Heart left ventricle (tissue), 13 donors: Measurements from ENCODE around the gene ZBTB7C.

ENCODE experiments used
- CTCF ChIP-seq, 12 donors: fragments of 200-600 bp; sonication (generic) in 4 of 12; IDR thresholded peaks; one replicate each; pipeline versions ENCODE4 v1.5.0 to v1.8.0; 2018 to 2022; ENCODE audit warnings: antibody characterized with exemption in 12 of 12, mild to moderate bottlenecking in 5 of 12
- POLR2A ChIP-seq, 2 donors: fragments of 450-650 bp; IDR thresholded peaks; one replicate each; pipeline ENCODE4 v1.6.1; 2017; ENCODE audit warnings: antibody characterized with exemption in 2 of 2, mild to moderate bottlenecking in 2 of 2, moderate library complexity in 2 of 2
- donor health status: ischemic (EF 13 %, LVEDD 7.1; RV severe dilation, severe dysfunction).
- donor health status: DM: no; HTN: yes; CAD: no.
- donor health status: DM: no; HTN: no; CAD: no.
- donor health status: ischemic (EF 25% LVEDD 6.9; RV normal size, moderate dysfunction).
- donor health status: ischemic (EF 25% LVEDD 5.7; RV mildly dilated, moderate dysfunction).
- donor health status: ischemic (EF 35%, LVEDD 5.7; RV mildly dilated, moderate dysfunction).
- donor health status: nonischemic (EF 11% LVEDD 7.7; RV severe dilation, severe dysfunction).
- donor health status: DM: yes; HTN: yes; CAD: no.
- donor health status: PGD.
- donor health status: ischemic (EF 29% LVEDD 5.4; RV normal size, mild dysfunction).
- donor health status: nonischemic (EF 23%, LVEDD 6.1; RV moderate dilation, normal function).

- no peak for TF ChIP-seq POLR2A (IDR thresholded peaks at IDR 0.05)
- TF ChIP-seq CTCF (IDR thresholded peaks at IDR 0.05): no peak
These were observed 272.3 kb downstream of the ZBTB7C start for GRCh38 chr18:48136827-48137373.
